CD4-positive, alpha-beta T cell treated with Interleukin-1 beta for 1 hour (primary cell): Measurements from ENCODE around the gene TCAIM.
"Not testable (repeated sequence)": the region's sequence is repeated elsewhere in the genome, so short reads cannot be mapped to it uniquely, and the experiment has no call there.

Source experiments
- DNase-seq, 2 donors: peaks; one replicate each; pipeline ENCODE4 v3.0.0-alpha.2; 2020 to 2022

TCAIM gene

DNA sequence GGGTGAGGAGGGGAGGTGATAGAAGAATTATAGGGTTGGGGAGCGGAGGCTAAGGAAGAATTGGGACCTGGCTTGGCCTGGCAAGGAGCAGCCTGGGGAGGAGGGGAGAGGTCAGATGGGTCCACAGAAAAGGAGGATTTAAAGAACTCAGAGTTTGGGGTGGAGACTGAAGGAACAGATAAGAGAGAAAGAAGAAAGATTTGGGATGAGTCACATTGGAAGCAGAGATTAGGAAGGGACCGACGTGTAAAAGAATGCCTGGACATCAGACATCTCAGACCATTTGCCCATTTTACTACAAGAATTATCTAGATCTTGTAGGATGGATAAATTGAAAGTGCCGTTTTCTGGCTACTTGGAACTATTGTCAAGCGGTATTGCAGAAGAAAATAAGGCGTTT is 10.4 kb downstream of the TCAIM start:
- DNase-seq = no peak

GRCh38 chr3:44353355-44353924 is 14.9 kb downstream of the TCAIM start:
- DNase-seq = no peak

DNA sequence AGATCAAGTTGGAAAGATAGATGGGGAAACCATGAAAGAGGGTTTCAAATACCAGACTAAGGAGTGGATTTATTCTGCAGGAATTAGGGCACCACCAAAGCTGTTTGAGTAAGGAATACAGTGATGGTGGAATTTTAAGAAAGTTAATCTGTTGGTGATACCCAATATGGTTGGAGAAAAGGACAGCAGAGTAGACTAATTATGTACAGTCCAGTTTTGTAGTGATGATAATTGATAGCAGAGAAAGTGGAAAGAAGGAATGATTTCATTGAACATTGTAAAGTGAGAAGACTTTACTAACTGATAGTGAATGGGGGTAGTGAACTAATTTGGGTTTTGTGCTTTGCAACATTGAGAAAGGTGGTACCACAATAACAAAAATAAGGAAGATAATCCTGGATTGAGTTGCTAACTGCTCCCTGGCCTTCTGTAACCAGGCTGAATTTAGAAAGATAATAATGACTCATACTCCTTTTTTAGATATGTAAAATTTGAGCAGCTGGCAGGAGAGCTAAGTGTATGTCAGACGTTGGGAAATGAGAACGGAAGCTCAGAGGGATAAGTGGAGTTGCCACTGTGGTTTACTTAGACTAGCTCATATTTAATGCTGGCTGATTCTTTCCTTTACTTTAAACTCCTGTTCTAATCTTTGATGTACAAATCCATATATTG is 16.9 kb downstream of the TCAIM start:
- DNase-seq = no peak

DNA sequence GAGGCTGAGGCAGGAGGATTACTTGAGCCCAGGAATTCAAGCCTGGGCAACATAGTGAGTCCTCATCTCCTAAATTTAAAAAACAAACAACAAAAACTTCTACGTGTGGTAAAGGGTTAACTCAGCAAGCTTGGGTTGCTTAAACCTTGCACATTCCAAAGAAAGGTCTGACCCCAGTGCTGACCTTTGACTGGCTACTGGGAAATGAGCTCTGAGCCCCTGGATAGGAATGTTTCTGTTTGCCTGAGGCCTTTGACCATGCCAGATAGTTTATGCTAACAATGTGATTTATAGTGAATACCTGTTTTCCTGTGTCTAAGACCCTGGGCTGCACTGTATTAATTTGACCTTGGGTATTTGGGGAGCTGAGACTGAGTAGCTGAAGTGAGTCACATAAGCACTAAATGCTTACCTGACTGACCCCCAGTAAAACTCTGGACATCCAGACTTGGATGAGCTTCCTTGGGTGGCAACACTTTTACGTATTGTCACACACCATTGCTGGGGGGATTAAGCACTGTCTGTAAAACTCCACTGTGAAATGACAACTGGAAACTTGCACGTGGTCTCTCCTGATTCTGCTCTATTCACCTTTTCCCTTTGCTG is 20.7 kb downstream of the TCAIM start:
- no peak for DNase-seq

DNA sequence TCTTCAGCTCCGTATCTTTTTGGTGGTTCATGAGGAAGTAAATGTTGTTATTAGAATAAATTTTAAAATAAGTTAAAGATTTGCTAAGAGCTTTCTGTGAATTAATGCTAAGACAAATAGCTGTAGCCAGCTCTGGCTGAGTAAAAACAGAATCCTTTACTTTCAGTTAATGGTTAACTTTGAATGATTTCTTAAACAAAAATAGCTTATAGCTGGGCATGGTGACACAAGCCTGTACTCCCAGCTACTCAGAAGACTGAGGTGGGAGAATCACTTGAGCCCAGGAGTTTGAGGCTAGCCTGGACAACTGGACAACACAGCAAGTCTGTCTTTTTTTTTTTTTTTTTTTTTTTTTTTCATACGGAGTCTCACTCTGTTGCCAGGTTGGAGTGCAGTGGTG is 25.0 kb downstream of the TCAIM start:
- DNase-seq = no peak

- no peak for DNase-seq
Measured at GRCh38 chr3:44365952-44366351, 27.4 kb downstream of the TCAIM start.

DNA sequence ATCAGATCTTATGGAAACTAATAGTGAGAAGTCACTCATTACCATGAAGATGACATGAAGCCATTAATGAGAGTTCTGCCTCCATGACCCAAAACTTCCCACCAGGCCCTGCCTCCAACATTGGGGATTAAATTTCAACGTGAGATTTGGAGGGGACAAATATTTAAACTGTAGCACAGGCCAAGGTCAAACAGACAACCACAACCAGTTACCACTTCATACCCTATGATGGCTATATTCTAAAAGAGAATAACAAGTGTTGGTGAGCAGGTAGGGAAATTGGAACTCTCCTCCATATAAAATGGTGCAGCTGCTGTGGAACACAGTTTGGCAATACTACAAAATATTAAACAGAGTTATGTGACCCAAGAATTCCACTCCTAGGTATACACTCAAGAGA is 36.9 kb downstream of the TCAIM start:
- DNase-seq = no peak

GRCh38 chr3:44387404-44387803 is 48.8 kb downstream of the TCAIM start:
- no peak for DNase-seq

DNA sequence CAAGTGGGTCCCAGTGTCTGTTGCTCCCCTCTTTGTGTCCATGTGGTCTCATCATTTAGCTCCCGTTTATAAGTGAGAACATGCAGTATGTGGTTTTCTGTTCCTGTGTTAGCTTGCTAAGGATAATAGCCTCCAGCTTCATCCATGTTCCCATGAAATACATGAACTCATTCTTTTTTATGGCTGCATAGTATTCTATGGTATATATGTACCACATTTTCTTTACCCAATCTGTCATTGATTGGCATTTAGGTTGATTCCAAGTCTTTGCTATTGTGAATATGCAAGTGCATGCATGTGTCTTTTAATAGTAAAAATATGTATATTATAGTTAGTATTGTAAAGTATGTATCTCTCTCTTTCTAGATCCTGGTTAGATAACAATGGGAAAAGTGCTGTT is 53.9 kb downstream of the TCAIM start:
- DNase-seq = no peak

- no peak for DNase-seq
Measured at GRCh38 chr3:44395714-44396113, 57.1 kb downstream of the TCAIM start.

DNA sequence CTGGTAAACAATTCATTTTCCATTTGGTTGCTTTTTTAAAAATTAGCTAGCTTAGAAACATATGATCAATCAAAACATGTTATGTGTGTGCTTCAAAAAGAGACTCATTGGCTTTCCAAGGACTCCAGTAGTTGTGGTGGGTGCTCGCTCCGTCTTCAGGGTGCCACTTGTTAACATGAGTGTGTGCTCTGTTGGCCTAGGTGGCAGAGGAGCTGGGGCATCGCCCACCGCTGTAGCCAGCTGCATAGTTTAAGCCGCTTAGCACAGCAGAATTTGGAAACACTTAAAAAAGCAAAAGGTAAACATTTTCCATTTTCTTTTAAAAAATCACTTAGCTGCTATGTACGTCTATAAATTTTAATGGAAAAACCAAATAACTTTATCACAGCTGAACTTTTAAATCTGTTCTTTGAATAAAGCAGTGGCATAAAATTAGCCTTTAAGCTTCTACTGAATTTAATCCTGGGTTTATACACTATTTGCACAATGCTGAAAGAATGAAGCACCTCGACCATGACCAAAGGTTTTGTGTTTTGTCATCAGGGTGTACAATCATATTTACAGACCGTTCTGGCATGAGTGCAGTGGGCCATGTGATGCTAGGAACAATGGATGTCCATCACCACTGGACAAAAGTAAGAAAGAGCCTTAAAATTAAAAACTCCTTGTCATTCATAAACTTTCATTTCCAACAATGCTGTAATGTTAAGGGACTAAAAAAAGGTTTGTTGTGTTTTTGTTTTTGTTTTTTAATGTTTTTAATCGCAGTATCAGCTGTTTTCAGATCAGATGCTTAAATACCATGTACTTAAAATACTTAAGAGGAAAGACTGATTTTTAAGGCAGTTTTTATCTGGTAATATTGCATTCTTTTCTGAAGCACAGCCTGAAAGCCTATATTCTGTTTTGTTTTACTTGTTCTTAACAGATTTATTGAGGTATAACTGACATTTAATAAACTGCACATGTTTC is 57.9 kb downstream of the TCAIM start:
- no peak for DNase-seq

DNA sequence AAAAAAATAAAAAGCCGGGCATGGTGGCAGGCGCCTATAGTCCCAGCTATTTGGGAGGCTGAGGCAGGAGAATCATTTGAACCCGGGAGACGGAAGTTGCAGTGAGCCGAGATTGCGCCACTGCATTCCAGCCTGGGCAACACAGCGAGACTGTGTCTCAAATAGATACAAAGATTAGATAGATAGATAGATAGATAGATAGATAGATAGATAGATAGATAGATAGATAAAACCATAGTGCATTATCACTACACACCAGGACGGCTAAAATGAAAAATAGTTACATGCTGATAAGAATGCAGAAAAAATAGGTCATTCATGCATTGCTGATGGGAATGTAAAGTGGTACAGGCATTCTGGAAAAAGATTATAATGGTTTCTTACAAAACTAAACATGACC is 59.7 kb downstream of the TCAIM start:
- DNase-seq = not testable (repeated sequence)

- DNase-seq = no peak
Measured at GRCh38 chr3:44398853-44399252, 60.3 kb downstream of the TCAIM start.

- no peak for DNase-seq
Measured at GRCh38 chr3:44400771-44401170, 62.2 kb downstream of the TCAIM start.

DNA sequence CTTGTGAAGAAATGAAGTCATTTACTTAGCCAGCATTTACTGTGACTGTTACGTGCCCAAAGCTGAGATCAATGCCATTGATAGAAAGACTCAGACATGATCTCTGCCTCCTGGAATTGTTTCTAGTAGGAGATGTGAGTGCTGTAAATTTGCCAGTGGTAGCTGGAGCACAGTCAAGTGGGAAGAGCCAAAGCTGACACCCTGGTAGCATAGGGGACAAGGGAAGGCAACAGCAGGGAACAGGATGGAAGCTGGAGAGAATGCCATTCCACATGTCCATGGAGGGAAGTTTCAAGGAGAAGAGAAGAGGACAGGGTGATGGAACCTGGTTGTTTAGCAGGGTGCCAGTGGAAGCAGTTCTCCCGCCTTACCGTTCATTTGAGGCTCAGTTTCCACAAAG is 64.0 kb downstream of the TCAIM start:
- no peak for DNase-seq

- DNase-seq = no peak
Measured at GRCh38 chr3:44409640-44410410, 71.3 kb downstream of the TCAIM start.

DNA sequence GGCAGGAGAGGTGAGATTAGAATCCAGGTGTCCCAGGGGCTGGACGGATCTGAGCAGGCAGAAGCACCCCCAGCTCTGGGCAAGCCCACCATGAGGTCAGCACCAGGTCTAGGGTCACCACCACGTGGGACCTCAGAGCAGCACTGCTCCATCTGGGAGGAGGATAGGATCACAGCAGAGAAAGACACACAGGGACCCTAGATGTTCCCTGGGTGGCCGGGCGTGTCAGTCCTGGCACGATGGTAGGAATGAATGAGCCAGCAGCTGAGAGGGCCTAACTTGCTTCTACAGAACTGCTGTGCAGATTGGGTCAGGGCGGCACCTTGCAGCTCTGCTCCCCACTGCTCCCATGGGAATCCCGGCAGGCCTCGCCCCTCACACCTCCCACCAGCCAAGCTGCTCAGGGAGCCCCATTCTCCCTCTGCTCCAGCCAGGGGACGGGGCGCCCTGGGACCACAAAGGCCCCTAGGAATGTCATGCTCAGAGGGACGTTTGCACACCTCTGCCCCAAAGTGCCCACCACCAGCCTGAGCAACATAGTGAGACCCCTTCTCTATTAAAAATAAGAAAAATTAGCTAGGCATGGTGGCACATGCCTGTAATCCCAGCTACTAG is 72.6 kb downstream of the TCAIM start:
- no peak for DNase-seq

DNA sequence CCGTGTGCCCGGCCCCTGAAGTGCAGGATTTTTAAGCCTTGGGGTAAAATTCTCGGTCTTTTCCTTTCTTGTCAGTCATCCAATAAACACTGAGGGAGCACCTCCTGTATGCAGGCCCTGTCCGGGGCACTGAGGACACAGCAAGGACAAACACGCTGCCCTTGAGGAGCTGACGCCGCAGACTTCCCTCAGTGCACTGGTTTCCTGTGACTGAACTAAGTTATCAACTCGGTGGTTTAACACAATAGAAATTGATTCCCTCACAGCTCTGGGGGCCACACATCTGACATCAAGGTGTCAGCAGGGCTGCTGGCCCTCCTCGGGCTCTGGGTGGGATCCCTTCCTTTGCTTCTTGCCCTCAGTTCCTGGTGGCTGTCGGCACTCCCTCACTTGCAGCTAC is 73.8 kb downstream of the TCAIM start:
- DNase-seq = no peak

DNA sequence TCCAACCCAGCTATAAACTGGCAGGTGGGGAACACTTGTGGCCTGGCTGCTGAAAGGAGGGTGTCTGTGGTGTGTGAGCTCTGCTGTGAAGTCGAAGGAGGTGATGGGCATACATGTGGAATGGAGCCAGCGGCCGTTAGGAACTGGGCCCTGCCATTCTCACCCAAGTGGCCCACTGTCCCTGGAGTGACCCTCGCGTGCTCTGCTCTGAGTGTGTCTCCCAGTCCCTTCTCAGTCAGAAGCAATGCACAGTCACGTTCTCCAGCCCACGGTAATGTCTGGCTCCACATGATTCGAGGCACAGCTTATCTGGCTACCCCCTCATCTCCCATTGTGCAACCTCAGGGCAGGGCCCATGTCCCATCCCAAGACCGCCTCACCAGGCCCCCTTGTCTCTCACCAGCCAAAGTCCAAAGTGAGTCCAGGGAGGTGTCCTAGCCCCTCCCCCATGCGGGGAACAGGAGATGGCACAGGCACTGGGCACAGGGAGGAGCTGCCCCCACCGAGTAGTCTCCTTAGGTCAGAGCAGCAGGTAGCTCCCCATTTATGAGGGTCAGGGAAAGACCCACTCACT is 76.0 kb downstream of the TCAIM start:
- no peak for DNase-seq

DNA sequence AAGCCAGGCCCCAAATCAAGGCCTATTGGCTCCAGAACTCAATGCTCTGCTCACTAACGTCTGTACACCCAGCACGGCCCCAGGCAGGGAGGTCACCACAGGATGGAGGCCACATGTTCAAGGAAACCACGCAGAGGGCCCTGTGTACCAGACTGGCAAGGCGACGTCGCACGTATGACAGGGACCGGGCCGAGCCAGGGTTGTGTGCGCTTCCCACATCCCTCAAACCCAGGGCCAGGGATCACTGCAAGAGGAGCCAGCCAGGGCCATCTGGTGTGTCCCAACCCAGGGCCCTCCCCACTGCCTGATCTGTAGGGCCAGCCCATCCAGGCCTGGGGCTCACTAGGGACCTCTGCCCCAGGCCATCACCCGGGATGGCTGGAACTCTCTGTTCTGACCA is 76.9 kb downstream of the TCAIM start:
- DNase-seq = no peak
